IMR-90 (cell line): ENCODE data around the gene RAP2A. TPM values are rescaled to one million over a fixed set of nuclear protein-coding genes. Genes with fewer than 3 reads are reported as not detected.

ENCODE experiments used
- ATAC-seq: fragments of 200-7000 bp; cut with Tn5 transposase; 2 replicates; pipeline ENCODE4 v1.9.1; 2020; ENCODE audit warnings: low read depth, mild to moderate bottlenecking, moderate library complexity
- BruUV-seq: library from RNA; stranded (reverse); fragments of 400-500 nt; replicated peaks from 2 replicates; lab custom pipeline; 2021; lab: Mats Ljungman, UMichigan
- CTCF ChIA-PET: fragments of 300-600 bp; formaldehyde crosslinking; extraction: SDS; loops from one replicate; lab custom pipeline; 2021; ENCODE audit warnings: antibody characterized with exemption; lab: Yijun Ruan, JAX
- POLR2A ChIA-PET: fragments of 300-600 bp; sonication (Branson Sonifier 250); formaldehyde crosslinking; loops from one replicate; lab custom pipeline; 2022; ENCODE audit warnings: antibody characterized with exemption; ENCODE audit not compliant: unreplicated experiment; lab: Charles Lee
- DNase-seq: peaks from one replicate; pipeline ENCODE4 v3.0.0; 2013
- H2AFZ ChIP-seq: replicated peaks from 2 replicates; pipeline ENCODE3; 2013; ENCODE audit warnings: low read length, mild to moderate bottlenecking; ENCODE audit not compliant: poor library complexity
- H2AK5ac ChIP-seq: 2 replicates; pipeline ENCODE4 v1.6.1; 2013; ENCODE audit warnings: low read depth, low read length, inconsistent platforms
- H2AK9ac ChIP-seq: replicated peaks from 2 replicates; pipeline ENCODE3; 2013; ENCODE audit warnings: mild to moderate bottlenecking, low read depth, low read length, moderate library complexity; ENCODE audit not compliant: poor library complexity
- H2BK120ac ChIP-seq: 2 replicates; pipeline ENCODE4 v1.6.1; 2013; ENCODE audit warnings: low read depth, low read length, inconsistent platforms
- H2BK15ac ChIP-seq: 3 replicates; pipeline ENCODE4 v1.6.1; 2013; ENCODE audit warnings: low read depth, low read length, inconsistent platforms
- H2BK20ac ChIP-seq: 2 replicates; pipeline ENCODE4 v1.6.1; 2013; ENCODE audit warnings: low read depth, mild to moderate bottlenecking, inconsistent platforms, low read length, moderate library complexity
- H2BK5ac ChIP-seq: 2 replicates; pipeline ENCODE4 v1.6.1; 2013; ENCODE audit warnings: mild to moderate bottlenecking, low read depth, low read length, inconsistent platforms; ENCODE audit not compliant: poor library complexity, severe bottlenecking
- H3K14ac ChIP-seq: replicated peaks from 2 replicates; pipeline ENCODE4 v1.6.1; 2013; ENCODE audit warnings: low read depth, low read length, inconsistent platforms
- H3K18ac ChIP-seq: 2 replicates; pipeline ENCODE4 v1.6.1; 2013; ENCODE audit warnings: low read depth, low read length, control low read depth
- H3K23ac ChIP-seq: 2 replicates; pipeline ENCODE4 v1.6.1; 2013; ENCODE audit warnings: low read depth, low read length, inconsistent platforms
- H3K27ac ChIP-seq: 2 replicates; pipeline ENCODE4 v1.5.1; 2013; ENCODE audit warnings: mild to moderate bottlenecking, control low read depth, low read length; ENCODE audit not compliant: insufficient read depth
- H3K27me3 ChIP-seq: 2 replicates; pipeline ENCODE4 v1.6.1; 2013; ENCODE audit warnings: low read length; ENCODE audit not compliant: control insufficient read depth, insufficient read depth
- H3K36me3 ChIP-seq: 2 replicates; pipeline ENCODE4 v1.6.1; 2013; ENCODE audit warnings: low read length, mixed read lengths; ENCODE audit not compliant: control insufficient read depth, insufficient read depth
- H3K4ac ChIP-seq: 2 replicates; pipeline ENCODE4 v1.6.1; 2013; ENCODE audit warnings: low read depth, low read length, inconsistent platforms
- H3K4me1 ChIP-seq: 2 replicates; pipeline ENCODE4 v1.6.1; 2013; ENCODE audit warnings: low read length, mixed read lengths; ENCODE audit not compliant: control insufficient read depth, insufficient read depth
- H3K4me2 ChIP-seq: 2 replicates; pipeline ENCODE4 v1.6.1; 2013; ENCODE audit warnings: low read depth, mild to moderate bottlenecking, control low read depth, low read length, moderate library complexity
- H3K4me3 ChIP-seq: 2 replicates; pipeline ENCODE4 v1.5.1; 2013; ENCODE audit warnings: low read depth, mild to moderate bottlenecking, control low read depth, low read length, moderate library complexity; ENCODE audit not compliant: insufficient read depth
- H3K56ac ChIP-seq: 2 replicates; pipeline ENCODE4 v1.6.1; 2013; ENCODE audit warnings: low read length, inconsistent platforms; ENCODE audit not compliant: insufficient read depth; ENCODE audit errors: extremely low read depth
- H3K79me1 ChIP-seq, 2 experiments: 2 replicates each; pipeline ENCODE4 v1.6.1; 2013; ENCODE audit warnings: low read length in 2 of 2, inconsistent platforms in 1 of 2, low read depth in 1 of 2
- H3K9ac ChIP-seq: 2 replicates; pipeline ENCODE4 v1.6.1; 2013; ENCODE audit warnings: low read depth, low read length, control low read depth
- H3K9me1 ChIP-seq: 2 replicates; pipeline ENCODE4 v1.6.1; 2013; ENCODE audit warnings: low read length, inconsistent platforms; ENCODE audit not compliant: insufficient read depth
- H3K9me3 ChIP-seq: 2 replicates; pipeline ENCODE4 v1.6.1; 2013; ENCODE audit warnings: low read length; ENCODE audit not compliant: control insufficient read depth, insufficient read depth
- H4K20me1 ChIP-seq: 2 replicates; pipeline ENCODE4 v1.6.1; 2013; ENCODE audit warnings: low read length, inconsistent platforms; ENCODE audit not compliant: insufficient read depth
- H4K5ac ChIP-seq: 2 replicates; pipeline ENCODE4 v1.6.1; 2013; ENCODE audit warnings: mild to moderate bottlenecking, low read depth, low read length, control low read depth
- H4K8ac ChIP-seq, 2 experiments: 2 replicates each; pipeline ENCODE4 v1.6.1; 2013; ENCODE audit warnings: low read depth in 2 of 2, low read length in 2 of 2, control low read depth in 1 of 2, inconsistent platforms in 1 of 2
- H4K91ac ChIP-seq: 2 replicates; pipeline ENCODE4 v1.6.1; 2013; ENCODE audit warnings: low read depth, low read length, inconsistent platforms; ENCODE audit not compliant: insufficient read depth
- BHLHE40 ChIP-seq: fragments of 150-350 bp; IDR thresholded peaks from 2 replicates; pipeline ENCODE4 v1.6.1; 2016; ENCODE audit warnings: mild to moderate bottlenecking, low read depth, low read length
- CEBPB ChIP-seq: IDR thresholded peaks from 2 replicates; pipeline ENCODE4 v1.6.1; 2012; ENCODE audit warnings: low read depth, low read length, improper control_type of control experiment
- CHD1 ChIP-seq: IDR thresholded peaks from 2 replicates; pipeline ENCODE4 v1.6.1; 2012; ENCODE audit warnings: low read depth, low read length, improper control_type of control experiment
- ELK1 ChIP-seq: fragments of 150-350 bp; IDR thresholded peaks from 2 replicates; pipeline ENCODE4 v1.6.1; 2016; ENCODE audit warnings: low read depth, mild to moderate bottlenecking, low read length, moderate library complexity, borderline replicate concordance
- FOS ChIP-seq: fragments of 150-350 bp; IDR thresholded peaks from 2 replicates; pipeline ENCODE4 v1.6.1; 2016; ENCODE audit warnings: low read depth, low read length
- MAFK ChIP-seq: IDR thresholded peaks from 2 replicates; pipeline ENCODE4 v1.6.1; 2012; ENCODE audit warnings: low read depth, low read length, improper control_type of control experiment
- MAZ ChIP-seq: IDR thresholded peaks from 2 replicates; pipeline ENCODE4 v1.6.1; 2012; ENCODE audit warnings: low read depth, mild to moderate bottlenecking, low read length, improper control_type of control experiment, moderate library complexity, borderline replicate concordance
- MXI1 ChIP-seq: IDR thresholded peaks from 2 replicates; pipeline ENCODE4 v1.6.1; 2012; ENCODE audit warnings: low read depth, mild to moderate bottlenecking, low read length, moderate library complexity, borderline replicate concordance
- NFE2L2 ChIP-seq: fragments of 150-350 bp; IDR thresholded peaks from 2 replicates; pipeline ENCODE4 v1.6.1; 2016; ENCODE audit warnings: low read depth, mild to moderate bottlenecking, low read length
- POLR2A ChIP-seq: IDR thresholded peaks from 2 replicates; pipeline ENCODE4 v1.6.1; 2012; ENCODE audit warnings: mild to moderate bottlenecking, low read depth, low read length
- RCOR1 ChIP-seq: IDR thresholded peaks from 2 replicates; pipeline ENCODE4 v1.6.1; 2012; ENCODE audit warnings: mild to moderate bottlenecking, low read length, improper control_type of control experiment; ENCODE audit not compliant: insufficient replicate concordance
- RFX5 ChIP-seq: IDR thresholded peaks from 2 replicates; pipeline ENCODE4 v1.8.0; 2012; ENCODE audit warnings: low read depth, mild to moderate bottlenecking, low read length, moderate library complexity
- SMC3 ChIP-seq: fragments of 150-350 bp; IDR thresholded peaks from 2 replicates; pipeline ENCODE4 v1.6.1; 2016; ENCODE audit warnings: low read depth, mild to moderate bottlenecking, antibody characterized with exemption, low read length, moderate library complexity
- USF2 ChIP-seq: fragments of 150-350 bp; IDR thresholded peaks from 2 replicates; pipeline ENCODE4 v1.6.1; 2017; ENCODE audit warnings: mild to moderate bottlenecking, antibody characterized with exemption, low read length, low read depth
- WGBS, 2 experiments: methylation state at CpG; one replicate each; pipeline versions ENCODE4 v1.1.5 to v1.1.7; 2013; ENCODE audit warnings: missing lambda C conversion rate in 2 of 2; ENCODE audit not compliant: insufficient read length in 1 of 2; ENCODE audit errors: extremely low coverage in 2 of 2; 5-methylcytosine and 5-hydroxymethylcytosine counted together
- dilution Hi-C: fragments of 300-500 bp; cut with HindIII; formaldehyde crosslinking; loops from one replicate; pipeline ENCODE4 v1.14.3; 2018; ENCODE audit warnings: low sequenced_read_pairs; ENCODE audit not compliant: unreplicated experiment
- in situ Hi-C: fragments of 300-500 bp; cut with MboI; formaldehyde crosslinking; loops from 3 replicates; pipeline ENCODE4 v1.14.3; 2019; ENCODE audit warnings: low sequenced_read_pairs, inconsistent platforms, mixed read lengths
- intact Hi-C: fragments of 100-400 bp; cut with micrococcal nuclease; formaldehyde crosslinking; loops from 2 replicates; pipeline ENCODE4 v1.10.0; 2022
- polyA plus RNA-seq, 3 experiments: library from polyadenylated mRNA; depleted of rRNA; stranded (reverse); fragments of >200 nt; gene quantifications; 2 replicates each; pipeline ENCODE4 v1.2.3, GENCODE V29; 2012; ENCODE audit warnings: low replicate concordance in 1 of 3
- total RNA-seq: library from RNA; depleted of rRNA; stranded (reverse); fragments of >200 nt; gene quantifications from 2 replicates; pipeline ENCODE4 v1.2.3, GENCODE V29; 2012

RAP2A gene
- total and polyA plus RNA-seq, 2 of the 4 experiments (the other 2 are of a cell fraction): 6.4 to 21.0 TPM

- dilution Hi-C loops (no loop called here), intact Hi-C loops (no loop called here), in situ Hi-C loops (no loop called here)
- no peak overlapping the region for H2AK5ac ChIP-seq
- no peak overlapping the region for H4K8ac ChIP-seq
- H3K9me3 ChIP-seq: no peaks in the 10 kb centered on the region
- WGBS, 2 experiments: no CpG with 5 or more reads among the region's 2 CpGs
- no peak overlapping the region for H3K4me2 ChIP-seq
- H3K27me3 ChIP-seq: no peaks in the 10 kb centered on the region
- H4K5ac ChIP-seq: no peak overlapping the region
- H2AFZ ChIP-seq: no peak overlapping the region
- H4K91ac ChIP-seq: no peak overlapping the region
- no peak overlapping the region for H2AK9ac ChIP-seq
- H4K20me1 ChIP-seq: no peaks in the 10 kb centered on the region
- no peak overlapping the region for H3K27ac ChIP-seq
- H3K4me3 ChIP-seq: no peak overlapping the region
- H3K9ac ChIP-seq: no peak overlapping the region
- no peak overlapping the region for H3K4ac ChIP-seq
- no peak overlapping the region for H3K56ac ChIP-seq
- no peak for ATAC-seq
- POLR2A ChIA-PET: no interaction called here
- no peak overlapping the region for H3K14ac ChIP-seq
- H3K36me3 ChIP-seq: no peaks in the 10 kb centered on the region
- H3K79me1 ChIP-seq: no peaks in the 10 kb centered on the region
- no peak overlapping the region for H3K18ac ChIP-seq
- CTCF ChIA-PET: no interaction called here
- H2BK120ac ChIP-seq: no peak overlapping the region
- TF ChIP-seq FOS (no peak), MXI1 (no peak), MAFK (no peak), ELK1 (no peak), USF2 (no peak), NFE2L2 (no peak), POLR2A (no peak), MAZ (no peak), CEBPB (no peak), CHD1 (no peak), SMC3 (no peak), BHLHE40 (no peak), RCOR1 (no peak), RFX5 (no peak)
- H3K4me1 ChIP-seq: no peaks in the 10 kb centered on the region
- no peak overlapping the region for H2BK5ac ChIP-seq
- no peak for DNase-seq
- no peaks in the 10 kb centered on the region for H3K9me1 ChIP-seq
- no peak overlapping the region for H3K23ac ChIP-seq
- H2BK15ac ChIP-seq: no peak overlapping the region
- no peak overlapping the region for H2BK20ac ChIP-seq
- BruUV-seq: no TSS peak
These were observed 58.3 kb downstream of the RAP2A start for GRCh38 chr13:97492257-97492656.
